GM12875 (cell line): Measurements from ENCODE around the gene PHLDB2.

Experiments
- H3K4me3 ChIP-seq: one replicate; pipeline ENCODE4 v1.5.1; 2011; ENCODE audit warnings: low read depth, low read length, control low read depth
- CTCF ChIP-seq: IDR thresholded peaks from 2 replicates; pipeline ENCODE4 v1.5.1; 2011; ENCODE audit warnings: low read depth, mild to moderate bottlenecking, control low read depth, inconsistent platforms, low read length, moderate library complexity, borderline replicate concordance; ENCODE audit not compliant: insufficient read depth

The PHLDB2 gene

GRCh38 chr3:111972891-111973290 is 113.8 kb downstream of the PHLDB2 start:
- no peak for TF ChIP-seq CTCF
- no peak overlapping the region for H3K4me3 ChIP-seq

GRCh38 chr3:111975131-111975530 is 116.1 kb downstream of the PHLDB2 start:
- no peak for TF ChIP-seq CTCF
- H3K4me3 ChIP-seq: no peak overlapping the region

DNA sequence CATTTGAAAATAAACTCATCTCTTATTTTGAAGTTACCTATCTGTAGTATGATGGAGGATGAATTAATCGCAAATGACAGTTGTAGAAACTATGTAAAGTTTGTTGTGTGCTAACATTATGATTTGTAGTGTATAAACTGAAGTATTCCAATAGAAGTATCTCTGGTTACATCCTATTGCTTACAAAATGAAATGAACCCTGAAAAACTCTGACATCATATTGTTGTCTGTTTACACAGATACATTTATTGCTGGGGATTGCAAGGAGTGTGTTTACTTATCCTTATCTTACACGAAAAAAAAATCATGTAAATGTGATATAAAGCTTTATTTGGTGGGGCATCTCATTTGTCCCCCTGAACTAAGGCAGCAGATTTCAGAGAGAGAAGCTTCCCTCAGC is 117.2 kb downstream of the PHLDB2 start:
- H3K4me3 ChIP-seq: no peak overlapping the region
- no peak for TF ChIP-seq CTCF

GRCh38 chr3:111978583-111979433 is 119.7 kb downstream of the PHLDB2 start, which contains the start of gene ABHD10:
TSS of gene ABHD10 (plus strand) at chr3:111979026. CDS start at chr3:111979062, 36 bp downstream.
- TF ChIP-seq CTCF: no peak
- peak within 1 kb of the TSS; percentile 95 for H3K4me3 ChIP-seq

GRCh38 chr3:111979434-111980038 is 120.5 kb downstream of the PHLDB2 start:
- H3K4me3 ChIP-seq: peak overlapping the region; percentile 95
- TF ChIP-seq CTCF: no peak

- no peak overlapping the region for H3K4me3 ChIP-seq
- TF ChIP-seq CTCF: no peak
Observed at GRCh38 chr3:111980716-111981456, 121.8 kb downstream of the PHLDB2 start.
